ENCODE data around the gene GOLGA1.

GOLGA1 gene

GRCh38 chr9:124860582-124861341 is 80.1 kb downstream of the GOLGA1 start:
- H3K9me3 Mint-ChIP-seq = no peaks in the 10 kb centered on the region
- peaks cover 46% of the 10 kb centered on the region for H3K4me1 Mint-ChIP-seq (ENCODE audit: low read depth)
- H3K27me3 Mint-ChIP-seq = no peaks in the 10 kb centered on the region
- peaks cover 48% of the 10 kb centered on the region for H3K36me3 Mint-ChIP-seq (ENCODE audit: low read depth)
- H3K27ac Mint-ChIP-seq = peak overlapping the region; percentile 98
- peak overlapping the region; percentile 99 for H3K4me3 Mint-ChIP-seq

GRCh38 chr9:124859803-124860581 is 80.9 kb downstream of the GOLGA1 start:
- Mint-ChIP-seq H3K4me1 (ENCODE audit: low read depth) (peaks cover 46% of the 10 kb centered on the region), H3K9me3 (no peaks in the 10 kb centered on the region)

GRCh38 chr9:124858330-124859046 is 82.4 kb downstream of the GOLGA1 start:
- Mint-ChIP-seq H3K4me1 (ENCODE audit: low read depth) (peaks cover 45% of the 10 kb centered on the region), H3K4me3 (peak overlapping the region; percentile 99), H3K36me3 (ENCODE audit: low read depth) (peaks cover 48% of the 10 kb centered on the region), H3K27me3 (no peaks in the 10 kb centered on the region), H3K27ac (peak overlapping the region; percentile 12), H3K9me3 (no peaks in the 10 kb centered on the region)

More at GRCh38 chr9:124859803-124860581, 80.9 kb downstream of the GOLGA1 start:
- peak overlapping the region; percentile 98 for H3K27ac Mint-ChIP-seq
- H3K27me3 Mint-ChIP-seq = no peaks in the 10 kb centered on the region
- H3K36me3 Mint-ChIP-seq (ENCODE audit: low read depth) = peaks cover 48% of the 10 kb centered on the region
- peak overlapping the region; percentile 99 for H3K4me3 Mint-ChIP-seq

- Mint-ChIP-seq H3K36me3 (ENCODE audit: low read depth) (peaks cover 48% of the 10 kb centered on the region), H3K27me3 (no peaks in the 10 kb centered on the region), H3K4me3 (peak overlapping the region; percentile 60), H3K9me3 (no peaks in the 10 kb centered on the region), H3K27ac (peak overlapping the region; percentile 21), H3K4me1 (ENCODE audit: low read depth) (peaks cover 45% of the 10 kb centered on the region)
These were observed 83.2 kb downstream of the GOLGA1 start for GRCh38 chr9:124857533-124858162.

GRCh38 chr9:124855944-124856765 is 84.7 kb downstream of the GOLGA1 start:
- Mint-ChIP-seq H3K27ac (no peak overlapping the region), H3K27me3 (peaks cover 3% of the 10 kb centered on the region), H3K4me1 (ENCODE audit: low read depth) (peaks cover 41% of the 10 kb centered on the region), H3K9me3 (no peaks in the 10 kb centered on the region), H3K4me3 (no peak overlapping the region), H3K36me3 (ENCODE audit: low read depth) (peaks cover 44% of the 10 kb centered on the region)

GRCh38 chr9:124855566-124855943 is 85.3 kb downstream of the GOLGA1 start:
- Mint-ChIP-seq H3K27ac (no peak overlapping the region), H3K4me1 (ENCODE audit: low read depth) (peaks cover 39% of the 10 kb centered on the region), H3K9me3 (no peaks in the 10 kb centered on the region), H3K4me3 (no peak overlapping the region), H3K36me3 (ENCODE audit: low read depth) (peaks cover 38% of the 10 kb centered on the region), H3K27me3 (peaks cover 6% of the 10 kb centered on the region)

GRCh38 chr9:124854822-124855221 is 86.1 kb downstream of the GOLGA1 start:
- Mint-ChIP-seq H3K36me3 (ENCODE audit: low read depth) (peaks cover 31% of the 10 kb centered on the region), H3K27me3 (peaks cover 9% of the 10 kb centered on the region), H3K27ac (peak overlapping the region; percentile 13), H3K4me1 (ENCODE audit: low read depth) (peaks cover 31% of the 10 kb centered on the region), H3K9me3 (no peaks in the 10 kb centered on the region), H3K4me3 (no peak overlapping the region)

GRCh38 chr9:124854161-124854560 is 86.7 kb downstream of the GOLGA1 start:
- Mint-ChIP-seq H3K9me3 (no peaks in the 10 kb centered on the region), H3K4me1 (ENCODE audit: low read depth) (peaks cover 25% of the 10 kb centered on the region), H3K27ac (no peak overlapping the region), H3K27me3 (peaks cover 11% of the 10 kb centered on the region), H3K4me3 (no peak overlapping the region), H3K36me3 (ENCODE audit: low read depth) (peaks cover 24% of the 10 kb centered on the region)

GRCh38 chr9:124853605-124854143 is 87.2 kb downstream of the GOLGA1 start:
- H3K4me1 Mint-ChIP-seq (ENCODE audit: low read depth) = peaks cover 20% of the 10 kb centered on the region
- no peaks in the 10 kb centered on the region for H3K9me3 Mint-ChIP-seq
- H3K27me3 Mint-ChIP-seq = peaks cover 11% of the 10 kb centered on the region
- H3K4me3 Mint-ChIP-seq = peak overlapping the region; percentile 30
- H3K27ac Mint-ChIP-seq = no peak overlapping the region
- peaks cover 19% of the 10 kb centered on the region for H3K36me3 Mint-ChIP-seq (ENCODE audit: low read depth)

- peaks cover 12% of the 10 kb centered on the region for H3K36me3 Mint-ChIP-seq (ENCODE audit: low read depth)
- no peaks in the 10 kb centered on the region for H3K9me3 Mint-ChIP-seq
- peaks cover 11% of the 10 kb centered on the region for H3K27me3 Mint-ChIP-seq
- H3K27ac Mint-ChIP-seq = no peak within 1 kb of the TSS
- peak within 1 kb of the TSS; percentile 60 for H3K4me3 Mint-ChIP-seq
- H3K4me1 Mint-ChIP-seq (ENCODE audit: low read depth) = peaks cover 14% of the 10 kb centered on the region
These were observed 87.9 kb downstream of the GOLGA1 start, which contains the start of gene WDR38 for GRCh38 chr9:124852829-124853531. Gene WDR38 (plus strand): TSS chr9:124853460. CDS start chr9:124853532, 72 bp downstream.

- H3K27ac Mint-ChIP-seq = no peak overlapping the region
These were observed 88.6 kb downstream of the GOLGA1 start for GRCh38 chr9:124852121-124852828.

GRCh38 chr9:124849801-124850200 is 91.1 kb downstream of the GOLGA1 start:
- H3K27ac Mint-ChIP-seq = no peak overlapping the region
- peaks cover 16% of the 10 kb centered on the region for H3K27me3 Mint-ChIP-seq
- H3K4me1 Mint-ChIP-seq (ENCODE audit: low read depth) = peaks cover 7% of the 10 kb centered on the region
- H3K9me3 Mint-ChIP-seq = no peaks in the 10 kb centered on the region
- H3K4me3 Mint-ChIP-seq = no peak overlapping the region
- no peaks in the 10 kb centered on the region for H3K36me3 Mint-ChIP-seq (ENCODE audit: low read depth)

More at GRCh38 chr9:124852121-124852828, 88.6 kb downstream of the GOLGA1 start:
- Mint-ChIP-seq H3K36me3 (ENCODE audit: low read depth) (peaks cover 5% of the 10 kb centered on the region), H3K9me3 (no peaks in the 10 kb centered on the region), H3K27me3 (peaks cover 11% of the 10 kb centered on the region), H3K4me1 (ENCODE audit: low read depth) (peaks cover 9% of the 10 kb centered on the region), H3K4me3 (peak overlapping the region; percentile 60)
